ENCODE results near the gene FLOT2.
"Not testable (repeated sequence)": the region's sequence is repeated elsewhere in the genome, so short reads cannot be mapped to it uniquely, and the experiment has no call there.

The FLOT2 gene

DNA sequence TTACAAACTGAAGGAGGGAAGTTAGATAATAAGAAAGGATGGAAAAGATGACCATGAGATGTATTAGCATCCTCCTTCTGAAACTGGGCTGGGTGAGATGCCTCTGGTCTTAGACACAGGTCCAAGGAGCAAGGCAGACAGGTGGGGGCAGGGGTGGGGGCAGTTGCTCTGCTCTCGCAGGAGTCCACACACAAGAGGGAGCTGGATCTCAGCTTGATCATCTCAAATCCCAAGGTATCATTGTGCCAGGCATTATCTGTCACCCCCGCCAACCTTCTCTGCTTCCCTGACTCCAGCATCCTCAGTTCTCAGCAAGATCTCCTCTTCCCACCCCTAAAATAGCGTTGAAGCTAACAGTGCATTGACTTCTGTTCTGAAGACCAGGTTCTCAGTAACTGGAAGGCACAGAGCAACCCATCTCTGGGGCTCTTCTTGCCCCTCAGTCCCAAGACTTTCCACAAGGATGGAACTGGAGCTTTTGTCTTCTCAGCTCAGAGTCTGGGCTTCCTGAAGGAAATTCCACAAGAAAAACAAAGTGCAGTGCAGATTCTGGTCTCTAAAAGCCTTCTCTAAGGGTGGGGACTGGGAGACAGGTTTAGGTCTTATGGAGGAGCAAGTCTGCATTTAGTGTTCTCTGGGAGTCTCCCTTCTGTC, 1.6 kb downstream of the FLOT2 start:
- no peak for DNase-seq (ENCODE audit: low spot score)

DNA sequence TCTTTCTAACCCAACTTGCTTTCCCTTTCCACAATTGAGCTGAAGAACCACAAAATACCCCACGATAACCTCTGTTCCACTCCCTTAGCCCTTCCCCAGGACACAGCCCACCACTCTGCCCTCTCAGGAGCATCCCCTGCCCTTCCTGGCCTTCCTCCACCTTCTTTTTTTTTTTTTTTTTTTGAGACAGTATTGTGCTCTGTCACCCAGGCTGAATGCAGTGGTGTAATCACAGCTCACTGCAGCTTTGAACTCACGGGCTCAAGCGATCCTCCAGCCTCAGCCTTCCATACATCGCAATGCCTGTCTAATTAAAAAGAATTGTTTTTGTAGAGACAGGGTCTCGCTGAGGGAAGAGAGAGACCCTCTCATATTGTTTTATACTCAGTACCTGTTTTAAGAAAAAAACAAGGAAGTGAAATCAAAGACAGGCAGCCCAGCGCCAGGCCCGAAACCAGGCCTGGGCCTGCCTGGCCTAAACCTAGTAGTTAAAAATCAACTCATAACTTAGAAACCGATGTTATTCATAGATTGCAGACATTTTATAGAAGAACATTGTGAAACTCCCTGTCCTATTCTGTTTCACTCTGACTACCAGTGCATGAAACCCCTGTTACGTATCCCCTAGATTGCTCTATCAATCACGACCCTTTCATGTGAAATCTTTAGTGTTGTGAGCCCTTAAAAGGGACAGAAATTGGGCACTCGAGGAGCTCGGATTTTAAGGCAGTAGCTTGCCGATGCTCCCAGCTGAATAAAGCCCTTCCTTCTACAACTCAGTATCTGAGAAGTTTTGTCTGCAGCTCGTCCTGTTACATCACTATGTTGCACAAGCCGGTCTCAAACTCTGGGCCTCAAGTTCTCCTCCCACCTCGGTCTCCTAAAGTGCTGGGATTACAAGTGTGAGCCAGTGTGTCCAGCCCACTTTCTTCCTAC, 4.0 kb downstream of the FLOT2 start:
- peak; percentile 11 for DNase-seq (ENCODE audit: low spot score)

DNA sequence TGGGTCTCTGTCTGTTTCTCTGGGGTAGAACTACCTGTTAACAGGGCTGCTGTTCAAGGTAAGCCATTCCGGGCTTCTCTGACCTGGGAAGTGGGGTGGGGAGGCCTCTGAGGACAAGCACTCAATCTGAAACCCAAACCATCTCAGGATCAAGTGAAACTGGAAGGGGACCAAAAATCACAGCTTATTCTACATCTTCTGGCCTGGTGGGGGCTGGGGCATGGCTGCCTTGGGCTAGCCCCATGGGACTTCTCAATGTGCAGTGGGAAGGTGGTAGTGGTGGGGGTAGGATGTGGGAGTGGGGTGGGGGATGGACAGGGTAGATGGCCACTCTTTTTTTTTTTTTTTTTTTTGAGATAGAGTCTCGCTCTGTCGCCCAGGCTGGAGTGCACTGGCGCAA, 5.5 kb downstream of the FLOT2 start:
- DNase-seq (ENCODE audit: low spot score): no peak

DNA sequence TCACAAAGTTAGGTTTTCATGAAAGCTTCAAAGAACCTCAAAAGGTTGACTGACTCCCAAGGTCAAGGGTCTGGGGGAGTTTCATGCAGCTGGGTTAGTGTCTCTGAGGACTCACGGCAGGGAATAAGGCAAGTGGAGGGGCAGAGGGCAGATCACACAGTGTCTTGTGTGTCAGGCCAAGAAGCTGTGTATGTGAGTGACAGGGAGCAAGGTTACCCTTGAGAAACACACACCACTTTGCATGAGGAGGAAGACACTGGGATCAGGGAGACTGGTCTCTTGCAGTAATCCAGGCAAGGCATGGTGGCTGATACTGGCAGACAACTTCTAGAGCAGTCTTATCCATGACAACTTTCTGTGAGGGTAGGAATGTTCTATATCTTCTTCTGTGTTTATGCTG, 6.3 kb downstream of the FLOT2 start:
- no peak for DNase-seq (ENCODE audit: low spot score)

DNA sequence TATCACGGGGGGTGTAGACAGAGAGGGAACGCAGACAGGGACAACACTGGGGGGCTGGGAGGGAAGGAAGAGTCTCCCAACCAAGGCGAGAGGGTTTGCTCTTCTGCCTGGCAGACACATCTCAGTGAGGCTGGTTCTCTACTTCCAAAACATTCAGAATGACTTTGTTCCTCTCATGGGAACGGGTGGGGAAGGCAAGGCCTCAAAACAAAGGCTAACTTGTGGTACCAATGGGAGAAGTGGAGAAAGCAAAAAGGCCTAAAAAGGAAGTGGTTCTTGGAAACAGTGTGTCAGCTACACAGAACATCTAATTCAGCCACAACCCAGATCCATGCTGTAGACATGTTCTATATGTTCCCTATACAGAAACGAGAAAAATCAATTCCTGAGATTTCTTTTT, 7.5 kb downstream of the FLOT2 start:
- no peak for DNase-seq (ENCODE audit: low spot score)

DNA sequence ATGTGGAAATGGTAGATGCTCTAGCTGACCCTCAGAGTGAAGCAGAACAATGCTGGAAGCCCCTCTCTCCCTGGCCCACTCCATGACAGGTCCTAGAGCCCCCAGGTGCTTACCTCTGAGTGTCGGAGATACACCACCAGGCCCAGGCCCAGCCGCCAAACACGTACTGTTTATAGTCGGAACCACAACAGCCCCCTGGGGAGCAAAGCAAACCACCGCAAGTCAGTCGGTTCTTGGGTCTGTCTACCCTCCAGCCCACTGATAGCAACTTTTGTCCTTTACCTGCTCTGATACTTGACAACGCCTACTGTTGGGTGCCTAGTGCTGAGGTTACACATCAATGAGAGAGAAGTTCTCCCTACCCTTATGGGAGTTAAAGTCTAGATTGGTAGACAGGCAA, 8.7 kb downstream of the FLOT2 start:
- DNase-seq (ENCODE audit: low spot score): no peak

DNA sequence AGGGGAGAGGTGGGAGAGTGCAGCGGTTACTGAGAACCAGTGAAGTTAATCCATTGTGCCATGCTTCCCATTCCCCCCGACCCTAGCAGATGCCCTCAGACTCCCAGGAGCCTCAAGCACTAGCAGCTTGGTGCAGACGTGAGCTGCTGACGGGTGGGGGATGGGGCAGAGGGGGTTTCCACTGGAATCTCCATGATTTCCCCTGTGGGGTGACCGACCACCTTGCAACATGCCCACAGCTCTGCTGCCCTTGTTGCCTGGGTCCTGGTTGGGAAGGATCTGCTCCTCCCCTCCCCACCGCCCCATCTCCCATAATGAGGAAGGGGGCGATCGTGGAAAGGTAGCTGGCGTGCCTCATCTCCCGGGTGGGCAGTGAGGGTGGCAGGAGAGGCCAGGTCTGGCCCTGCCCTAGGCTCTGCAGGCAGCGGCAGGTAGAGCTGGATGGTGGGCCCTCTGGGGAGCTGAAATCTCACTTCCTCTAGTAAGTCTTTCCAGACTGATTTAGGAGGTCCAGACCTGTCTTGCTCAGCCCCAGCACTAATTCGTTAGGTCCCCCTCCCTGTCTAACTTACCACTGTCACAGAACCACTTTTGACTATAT, 9.6 kb downstream of the FLOT2 start:
- no peak for DNase-seq (ENCODE audit: low spot score)

DNA sequence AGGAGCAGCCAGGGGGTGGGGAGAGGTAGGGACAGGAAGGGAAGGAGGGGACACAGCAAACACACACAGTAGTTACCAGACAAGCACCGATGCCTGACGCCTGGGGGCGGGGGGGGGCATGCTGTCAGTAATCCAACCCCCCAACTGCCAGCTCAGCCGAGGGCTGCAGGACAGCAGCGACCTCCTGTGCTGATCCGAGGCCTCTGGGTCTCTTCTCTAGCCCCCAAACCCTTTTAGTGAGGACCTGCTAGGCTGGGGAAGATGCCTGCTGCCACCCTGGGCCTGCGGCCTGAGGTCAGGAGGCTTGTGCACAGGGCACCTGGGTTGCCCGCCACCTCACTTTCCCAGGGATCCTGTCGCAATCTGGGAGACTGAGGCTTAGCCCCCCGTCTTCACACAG, 11.6 kb downstream of the FLOT2 start:
- DNase-seq (ENCODE audit: low spot score): no peak

DNA sequence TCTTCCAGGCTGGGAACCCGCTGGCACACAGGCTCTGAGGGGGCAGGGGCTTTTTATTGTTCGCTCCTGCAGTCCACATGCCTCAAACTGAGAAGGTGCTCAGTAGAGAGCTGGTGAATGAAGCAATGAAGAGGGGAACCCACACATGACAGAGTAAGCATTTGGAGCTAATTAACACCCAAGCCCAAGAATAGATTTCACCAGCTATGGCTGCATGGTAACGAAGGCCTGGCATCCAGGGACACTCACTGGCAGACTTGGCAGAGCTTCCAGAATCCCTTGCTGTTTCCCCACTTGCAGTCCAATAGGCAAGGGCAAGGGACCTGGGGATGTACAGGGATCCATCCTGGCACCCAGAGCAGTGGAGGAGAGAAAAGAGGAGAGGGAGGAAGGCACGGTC, 12.2 kb downstream of the FLOT2 start:
- no peak for DNase-seq (ENCODE audit: low spot score)

DNA sequence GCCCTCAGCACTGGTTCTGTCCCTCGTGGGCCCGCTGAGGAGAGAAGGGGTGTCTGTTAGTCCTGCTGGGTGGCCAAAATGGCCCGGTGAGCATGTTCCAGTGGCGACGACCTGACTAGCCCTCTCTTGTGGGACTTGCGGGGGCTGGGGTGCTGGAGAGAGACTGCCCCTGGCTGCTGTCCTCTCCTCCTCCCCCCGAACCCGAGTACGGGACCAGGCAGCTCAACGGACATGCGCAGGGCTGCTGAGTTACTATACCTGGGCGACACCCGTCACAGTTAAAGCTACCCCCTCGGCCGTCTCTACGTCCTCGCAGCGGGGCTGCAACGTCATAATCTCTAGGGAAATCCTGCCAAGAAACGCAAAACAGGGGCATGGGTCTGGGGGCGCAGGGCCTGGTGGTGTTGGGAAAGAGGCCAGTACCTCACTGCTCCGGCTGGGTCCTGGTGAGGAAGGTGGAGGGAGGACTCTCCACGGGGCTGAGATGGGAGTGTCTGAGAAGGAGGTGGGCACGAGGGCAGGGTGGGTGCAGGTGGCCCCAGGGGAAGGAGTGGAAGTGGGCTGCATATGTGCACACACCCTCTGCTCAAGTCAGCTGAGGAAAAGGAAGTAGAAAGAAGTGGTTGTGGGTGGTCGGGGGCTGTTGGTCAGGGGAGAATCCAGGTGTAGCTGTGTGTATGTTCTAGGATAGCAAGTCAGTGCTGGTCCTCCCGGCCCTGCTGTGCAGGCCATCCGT, 13.4 kb downstream of the FLOT2 start:
- DNase-seq (ENCODE audit: low spot score): no peak

DNA sequence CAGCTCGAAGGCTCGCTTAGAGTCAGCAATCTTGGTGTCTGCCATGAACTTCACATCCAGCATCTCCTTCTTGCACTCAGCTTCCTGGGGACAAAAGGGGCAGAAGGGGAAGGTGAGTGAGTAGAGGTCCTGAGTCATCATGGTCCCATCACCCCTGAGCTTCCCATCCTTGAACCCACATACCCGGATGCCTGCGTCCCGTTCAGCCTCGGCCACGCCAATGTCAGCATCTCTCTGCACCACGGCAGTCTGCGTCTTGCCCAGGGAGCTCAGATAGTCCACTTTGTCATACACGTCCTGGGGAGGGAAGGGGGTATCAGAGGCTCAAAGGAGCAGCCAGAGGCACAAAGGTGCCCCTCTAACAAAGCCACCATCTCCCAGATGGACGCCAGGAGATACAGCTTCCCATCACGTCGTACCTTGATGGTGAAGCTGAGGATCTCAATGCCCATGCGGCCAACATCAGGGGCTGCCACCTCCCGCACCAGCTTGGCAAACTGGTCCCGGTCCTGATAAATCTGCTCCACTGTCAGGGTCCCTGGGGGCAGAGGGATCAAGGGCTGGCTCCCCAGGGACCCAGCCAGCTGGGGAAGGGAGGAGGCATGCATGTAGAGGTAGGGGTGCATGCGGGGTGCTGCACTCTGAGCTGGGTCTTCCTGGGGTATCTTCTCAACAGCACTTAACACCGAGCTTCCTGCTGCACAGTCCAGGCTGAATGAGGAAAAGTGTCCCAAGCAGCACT, 15.2 kb downstream of the FLOT2 start:
- no peak for DNase-seq (ENCODE audit: low spot score)

DNA sequence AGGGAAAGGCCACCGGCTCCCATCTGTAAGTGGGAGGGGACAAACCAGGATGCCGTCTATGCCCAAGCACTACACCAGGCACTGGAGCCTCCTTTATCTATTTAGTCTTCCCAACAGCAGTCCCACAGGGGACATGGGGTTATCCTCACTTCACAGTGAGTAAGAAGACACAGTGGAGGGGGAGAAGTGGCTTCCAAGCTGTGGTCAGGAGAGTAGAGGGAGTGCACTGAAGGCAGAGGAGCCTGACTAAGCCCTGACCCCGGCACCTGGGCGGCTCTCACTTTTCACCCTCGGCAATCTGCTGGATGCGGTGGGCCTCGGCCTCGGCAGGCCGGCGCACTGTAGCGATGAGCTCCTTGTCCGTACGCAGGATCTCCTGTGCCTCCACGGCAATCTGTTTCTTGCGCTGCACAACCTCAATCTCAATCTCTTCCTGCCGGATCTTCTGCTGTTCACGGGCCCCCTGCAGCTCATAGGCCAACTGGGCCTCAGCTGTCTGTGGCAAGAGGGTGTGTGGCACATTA, 15.9 kb downstream of the FLOT2 start:
- DNase-seq (ENCODE audit: low spot score): no peak

DNA sequence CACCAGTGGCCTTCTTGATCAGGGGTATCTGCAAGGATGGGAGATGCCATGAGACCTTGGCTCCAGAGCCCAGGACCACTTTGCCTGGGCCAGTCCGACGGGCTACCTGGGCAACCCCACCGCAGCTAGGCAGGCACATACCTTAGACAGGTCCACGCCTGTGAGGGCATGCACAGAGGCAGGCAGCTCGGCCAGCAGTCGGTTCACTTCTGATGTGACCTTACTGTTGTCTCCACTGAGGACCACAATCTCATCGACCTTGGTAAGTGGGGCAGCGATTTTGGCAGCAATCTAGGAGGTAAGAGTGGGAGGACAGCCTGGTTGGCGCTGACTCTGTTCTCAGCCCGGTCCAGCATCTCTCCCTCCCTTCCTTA, 17.0 kb downstream of the FLOT2 start:
- DNase-seq (ENCODE audit: low spot score): no peak

DNA sequence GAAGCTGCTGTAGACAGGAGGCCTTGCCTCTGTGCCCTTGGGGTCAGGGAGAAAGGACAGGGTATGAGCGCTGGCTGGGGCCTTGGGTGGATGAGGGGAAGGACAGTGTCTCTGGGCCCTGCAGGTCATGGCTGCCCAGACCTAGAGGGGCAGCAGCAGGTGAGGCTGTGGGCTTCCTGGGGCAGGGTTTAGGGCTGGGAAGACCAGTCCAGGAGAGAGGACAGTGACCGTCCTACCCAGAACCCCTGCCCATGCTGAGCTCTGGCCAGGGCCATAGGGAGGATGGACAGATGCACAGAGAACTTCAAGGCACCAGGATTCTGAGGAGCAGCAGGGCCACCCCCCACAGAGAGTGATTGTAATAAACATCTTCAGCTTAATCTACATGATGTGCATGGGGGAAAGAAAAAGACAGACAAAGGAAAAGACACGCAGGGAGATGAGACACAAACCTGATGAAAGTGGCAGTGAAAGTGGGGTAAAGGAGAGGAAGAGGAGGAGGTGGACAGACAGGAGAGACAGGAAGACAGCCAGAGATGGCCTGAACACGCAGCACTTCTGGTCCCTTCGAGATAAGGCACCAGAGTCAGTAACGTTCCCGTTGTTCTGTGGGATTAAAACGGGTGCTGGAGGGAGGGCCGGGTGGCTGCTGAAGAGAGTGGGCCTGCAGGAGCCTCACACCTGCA, 17.5 kb downstream of the FLOT2 start:
- no peak for DNase-seq (ENCODE audit: low spot score)

DNA sequence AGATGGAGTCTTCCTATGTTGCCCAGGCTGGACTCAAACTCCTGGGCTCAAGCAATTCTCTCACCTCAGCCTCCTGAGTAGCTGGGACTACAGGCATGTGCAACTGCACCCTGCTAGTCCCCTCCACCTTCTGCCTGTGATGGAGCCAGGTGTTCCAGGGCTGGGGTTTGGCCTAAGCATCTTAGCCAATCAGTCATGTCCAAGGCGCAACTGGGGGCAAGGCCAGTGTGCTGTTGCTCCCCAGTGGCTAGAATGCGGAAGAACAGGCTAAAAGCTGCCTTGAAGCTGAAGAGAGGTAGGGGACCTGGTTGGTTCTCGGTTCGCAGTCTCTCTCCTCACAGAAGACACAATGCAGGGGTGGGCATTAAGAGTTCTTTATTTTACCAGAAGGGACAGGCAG, 18.6 kb downstream of the FLOT2 start:
- DNase-seq (ENCODE audit: low spot score): no peak

DNA sequence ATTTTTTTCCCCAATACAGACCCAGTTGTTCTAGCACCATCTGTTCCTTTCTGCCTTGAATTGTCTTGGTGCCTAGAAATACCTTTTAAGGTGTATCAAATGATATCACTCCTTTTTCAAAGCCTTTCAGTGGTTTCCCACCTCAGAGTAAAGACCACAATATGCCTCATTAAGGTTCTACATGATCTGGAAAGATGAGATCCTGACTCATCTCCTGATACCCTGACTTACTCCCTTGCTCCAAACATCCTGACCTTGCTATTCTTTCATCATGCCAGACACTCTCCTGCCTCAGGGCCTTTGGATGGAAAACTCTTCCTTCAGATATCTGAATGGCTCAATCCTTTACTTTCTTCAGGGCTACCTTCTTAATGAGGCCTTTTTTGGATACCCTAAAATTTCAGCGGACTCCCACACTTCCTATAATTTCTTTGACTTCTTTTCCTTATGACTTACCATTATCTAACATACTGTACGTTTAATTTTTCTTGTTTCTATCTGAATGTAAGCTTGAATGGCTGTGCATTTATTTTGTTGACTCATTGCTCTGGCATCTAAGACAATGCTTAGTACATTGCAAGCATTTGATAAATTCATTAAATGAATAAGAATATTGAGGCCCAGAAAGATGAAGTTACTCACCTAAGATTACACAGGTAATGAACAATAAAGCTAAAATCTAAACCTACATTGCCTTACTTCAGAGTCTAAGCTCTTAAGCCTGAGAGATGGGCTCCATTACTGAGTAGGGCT, 19.2 kb downstream of the FLOT2 start:
- no peak for DNase-seq (ENCODE audit: low spot score)

DNA sequence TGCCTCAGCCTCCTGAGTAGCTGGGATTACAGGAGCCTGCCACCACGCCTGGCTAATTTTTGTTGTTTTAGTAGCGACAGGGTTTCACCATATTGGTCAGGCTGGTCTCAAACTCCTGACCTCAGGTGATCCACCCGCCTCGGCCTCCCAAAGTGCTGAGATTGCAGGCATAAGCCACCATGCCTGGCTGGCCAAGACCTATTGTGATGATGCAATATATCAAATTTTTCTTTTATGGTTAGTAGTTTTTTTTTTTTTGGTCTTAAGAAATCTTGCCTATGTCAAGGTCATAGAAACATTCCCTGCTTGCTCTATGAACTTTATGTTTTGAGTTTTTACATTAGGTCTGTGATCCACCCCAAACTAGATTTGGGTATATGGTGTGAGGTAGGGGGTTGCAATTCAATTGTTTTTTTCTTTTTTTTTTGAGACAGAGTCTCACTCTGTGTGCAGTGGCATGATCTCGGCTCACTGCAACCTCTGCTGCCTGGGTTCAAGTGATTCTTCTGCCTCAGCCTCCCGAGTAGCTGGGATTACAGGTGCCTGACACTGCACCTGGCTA, 20.3 kb downstream of the FLOT2 start:
- DNase-seq (ENCODE audit: low spot score): not testable (repeated sequence)

DNA sequence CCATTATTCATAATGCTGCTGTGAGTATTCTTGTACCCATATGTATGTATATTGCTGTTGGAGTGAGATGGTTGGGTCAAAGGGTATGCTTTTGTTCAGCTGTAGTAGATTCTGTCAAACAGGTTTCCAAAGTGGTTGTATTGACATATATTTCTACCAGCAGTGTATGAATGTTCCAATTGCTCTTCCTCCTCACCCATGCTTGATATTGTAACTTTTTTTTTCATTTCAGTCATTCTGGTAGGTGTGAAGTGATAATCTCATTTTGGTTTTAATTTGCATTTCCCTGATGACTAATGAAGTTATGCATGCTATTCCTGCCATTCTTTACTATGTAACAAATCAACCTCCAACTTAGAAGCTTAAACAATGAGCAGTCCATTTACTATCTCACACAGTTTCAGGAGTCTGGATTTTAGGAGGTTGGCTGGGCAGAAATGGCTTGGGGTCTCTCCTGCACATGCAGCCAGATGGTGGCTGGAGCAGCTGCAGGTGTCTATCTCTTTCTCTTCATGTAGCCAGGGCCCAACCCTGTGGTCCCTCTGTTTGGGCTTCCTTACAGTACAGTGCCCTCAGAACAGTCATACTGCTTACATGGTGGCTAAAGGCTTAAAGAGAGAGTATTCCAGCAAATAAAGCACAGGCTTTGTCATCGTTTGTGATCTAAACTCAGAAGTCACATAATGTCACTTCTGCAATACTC, 21.5 kb downstream of the FLOT2 start:
- no peak for DNase-seq (ENCODE audit: low spot score)

DNA sequence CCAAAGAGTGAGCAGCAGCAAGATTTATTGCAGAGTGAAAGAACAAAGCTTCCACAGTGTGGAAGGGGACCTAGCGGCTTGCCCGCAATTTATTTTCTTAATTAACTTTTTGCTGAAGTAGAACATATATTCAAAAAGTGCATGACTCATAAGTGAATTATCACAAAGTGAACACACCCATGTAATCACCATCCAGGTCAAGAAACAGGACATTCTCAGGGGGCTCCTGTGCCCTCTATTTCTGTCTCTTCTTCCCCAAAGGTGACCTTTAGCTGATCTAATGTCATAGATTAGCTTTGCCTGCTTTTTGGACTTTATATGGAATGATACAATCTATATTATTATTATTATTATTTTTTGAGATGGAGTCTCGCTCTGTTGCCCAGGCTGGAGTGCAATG, 22.8 kb downstream of the FLOT2 start:
- DNase-seq (ENCODE audit: low spot score): no peak
